HG02678 (cell line): ENCODE results near the gene PBX2.
"Not testable (repeated sequence)": the region's sequence is repeated elsewhere in the genome, so short reads cannot be mapped to it uniquely, and the experiment has no call there.

Experiments
- ATAC-seq: cut with Tn5 transposase; IDR thresholded peaks from one replicate; pipeline ENCODE4 v1.9.1; 2021; ENCODE audit warnings: mild to moderate bottlenecking, moderate library complexity; ENCODE audit not compliant: unreplicated experiment

Gene PBX2, protein sequence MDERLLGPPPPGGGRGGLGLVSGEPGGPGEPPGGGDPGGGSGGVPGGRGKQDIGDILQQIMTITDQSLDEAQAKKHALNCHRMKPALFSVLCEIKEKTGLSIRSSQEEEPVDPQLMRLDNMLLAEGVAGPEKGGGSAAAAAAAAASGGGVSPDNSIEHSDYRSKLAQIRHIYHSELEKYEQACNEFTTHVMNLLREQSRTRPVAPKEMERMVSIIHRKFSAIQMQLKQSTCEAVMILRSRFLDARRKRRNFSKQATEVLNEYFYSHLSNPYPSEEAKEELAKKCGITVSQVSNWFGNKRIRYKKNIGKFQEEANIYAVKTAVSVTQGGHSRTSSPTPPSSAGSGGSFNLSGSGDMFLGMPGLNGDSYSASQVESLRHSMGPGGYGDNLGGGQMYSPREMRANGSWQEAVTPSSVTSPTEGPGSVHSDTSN

DNA sequence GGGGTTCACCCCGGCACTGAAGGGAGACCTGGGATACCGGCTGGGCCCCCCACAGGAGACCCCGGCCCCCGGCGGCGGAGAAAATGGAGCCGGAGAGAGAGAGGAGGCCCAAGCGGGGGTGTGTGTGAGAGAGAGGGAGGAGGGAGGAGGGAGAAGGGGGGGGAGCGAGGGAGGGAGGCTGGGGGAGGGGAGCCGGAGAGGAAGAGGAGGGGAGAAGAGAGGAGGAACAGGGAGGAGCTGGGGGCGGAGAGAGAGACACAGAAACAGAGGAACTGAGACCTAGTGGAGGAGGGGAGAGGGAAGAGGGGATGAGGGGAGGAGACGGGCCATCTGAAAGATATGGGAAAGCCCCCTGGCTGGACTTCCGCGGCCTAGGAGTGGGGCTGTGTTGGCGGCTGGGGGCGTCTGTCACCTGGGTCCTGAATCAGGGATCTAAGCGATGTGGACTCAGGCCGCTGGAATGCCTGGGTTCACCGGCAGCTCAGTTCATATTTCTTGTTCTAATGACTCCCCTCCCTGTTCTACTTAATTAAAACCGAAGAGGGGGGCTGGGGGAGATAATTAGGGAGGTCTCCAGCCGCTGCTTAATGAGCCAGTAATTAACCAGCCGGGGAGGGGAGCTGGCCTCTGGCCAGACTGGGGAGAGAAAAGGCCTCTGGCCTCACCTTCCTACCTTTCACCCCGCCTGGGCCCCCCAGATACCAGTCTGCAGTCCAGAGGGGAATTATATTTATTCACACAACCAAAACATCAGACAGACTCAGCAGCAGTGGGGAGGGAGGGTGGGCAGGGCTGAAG lies at the start of gene PBX2:
Gene PBX2, minus strand, starts transcription at position 149 of the 798 bp plus-strand sequence. CDS start 287 bp downstream, outside the sequence.
- peak; percentile 73 for ATAC-seq

DNA sequence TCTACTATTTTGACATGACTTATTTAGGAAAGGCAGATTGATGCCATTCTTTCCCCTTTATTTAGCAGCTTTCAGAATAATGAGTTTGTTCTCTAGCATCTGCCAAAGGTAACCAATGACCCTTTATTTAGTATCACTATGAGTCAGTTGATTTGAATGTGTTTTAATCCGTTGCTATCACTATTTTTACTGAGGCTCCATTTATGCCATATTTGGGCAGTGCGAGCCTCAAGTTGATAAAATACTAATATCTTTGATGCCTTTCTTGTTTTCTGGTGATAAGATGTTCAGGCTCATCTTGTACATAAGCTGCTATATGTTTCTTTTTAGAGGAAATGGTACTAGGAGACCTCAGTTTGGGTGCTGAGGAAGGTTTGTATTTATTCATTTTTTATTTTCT lies 49.5 kb upstream of the PBX2 start:
- ATAC-seq: no peak

DNA sequence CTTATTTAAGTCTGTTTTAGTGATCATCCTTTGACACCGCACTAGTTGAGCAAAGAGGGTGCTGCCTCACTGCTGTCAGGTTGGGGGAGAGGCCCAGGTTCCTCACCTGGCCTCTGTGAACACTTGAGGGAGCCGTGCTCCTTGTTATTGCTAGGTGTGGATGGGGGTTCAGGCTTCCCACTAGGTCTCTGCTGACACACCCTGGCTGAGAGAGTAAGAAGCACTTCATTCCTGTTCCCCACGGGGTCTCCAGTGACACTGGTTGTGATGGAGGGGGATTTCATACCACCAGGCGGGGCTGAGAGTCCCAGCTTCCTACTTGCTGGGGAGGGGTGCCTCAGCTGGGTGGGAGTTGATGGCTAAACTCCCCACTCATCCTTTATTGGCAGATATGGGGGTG lies 44.9 kb upstream of the PBX2 start:
- no peak for ATAC-seq

DNA sequence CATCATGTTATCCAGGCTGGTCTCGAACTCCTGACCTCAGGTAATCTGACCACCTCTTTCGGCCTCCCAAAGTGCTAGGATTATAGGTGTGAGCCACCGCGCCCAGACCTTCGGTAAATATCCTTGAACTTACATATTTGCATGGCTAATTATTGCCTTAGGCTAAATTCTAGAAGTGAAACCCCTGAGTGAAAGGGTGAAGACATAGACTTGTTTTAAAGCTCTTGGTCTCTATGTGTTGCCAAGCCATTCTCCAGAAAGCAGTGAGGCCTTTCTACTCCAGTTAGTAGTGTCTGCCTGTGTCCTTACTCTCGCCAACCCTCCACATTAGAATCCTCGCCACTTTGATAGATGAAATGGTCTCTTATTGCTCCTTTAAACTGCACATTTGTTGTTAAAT lies 36.4 kb upstream of the PBX2 start:
- no peak for ATAC-seq

DNA sequence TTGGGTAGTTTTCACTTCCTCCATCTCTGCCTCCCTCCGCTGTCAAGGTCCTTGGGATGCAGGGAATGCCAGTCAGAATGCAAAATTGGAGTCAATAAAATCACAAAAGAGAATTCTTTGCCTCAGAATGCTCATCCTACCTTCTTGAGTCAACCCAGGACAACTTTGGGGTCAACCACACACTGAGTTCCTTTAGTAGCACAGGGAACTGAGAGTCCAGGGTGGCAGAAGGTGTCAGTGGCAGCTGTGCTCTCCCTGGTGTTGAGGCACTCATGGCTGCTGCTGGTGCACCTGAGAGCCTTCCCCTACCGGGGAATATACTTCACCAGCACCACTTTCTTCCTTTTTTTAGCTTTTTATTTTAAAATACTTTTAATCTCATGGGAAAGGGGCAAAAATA lies 34.7 kb upstream of the PBX2 start:
- peak; percentile 56 for ATAC-seq

DNA sequence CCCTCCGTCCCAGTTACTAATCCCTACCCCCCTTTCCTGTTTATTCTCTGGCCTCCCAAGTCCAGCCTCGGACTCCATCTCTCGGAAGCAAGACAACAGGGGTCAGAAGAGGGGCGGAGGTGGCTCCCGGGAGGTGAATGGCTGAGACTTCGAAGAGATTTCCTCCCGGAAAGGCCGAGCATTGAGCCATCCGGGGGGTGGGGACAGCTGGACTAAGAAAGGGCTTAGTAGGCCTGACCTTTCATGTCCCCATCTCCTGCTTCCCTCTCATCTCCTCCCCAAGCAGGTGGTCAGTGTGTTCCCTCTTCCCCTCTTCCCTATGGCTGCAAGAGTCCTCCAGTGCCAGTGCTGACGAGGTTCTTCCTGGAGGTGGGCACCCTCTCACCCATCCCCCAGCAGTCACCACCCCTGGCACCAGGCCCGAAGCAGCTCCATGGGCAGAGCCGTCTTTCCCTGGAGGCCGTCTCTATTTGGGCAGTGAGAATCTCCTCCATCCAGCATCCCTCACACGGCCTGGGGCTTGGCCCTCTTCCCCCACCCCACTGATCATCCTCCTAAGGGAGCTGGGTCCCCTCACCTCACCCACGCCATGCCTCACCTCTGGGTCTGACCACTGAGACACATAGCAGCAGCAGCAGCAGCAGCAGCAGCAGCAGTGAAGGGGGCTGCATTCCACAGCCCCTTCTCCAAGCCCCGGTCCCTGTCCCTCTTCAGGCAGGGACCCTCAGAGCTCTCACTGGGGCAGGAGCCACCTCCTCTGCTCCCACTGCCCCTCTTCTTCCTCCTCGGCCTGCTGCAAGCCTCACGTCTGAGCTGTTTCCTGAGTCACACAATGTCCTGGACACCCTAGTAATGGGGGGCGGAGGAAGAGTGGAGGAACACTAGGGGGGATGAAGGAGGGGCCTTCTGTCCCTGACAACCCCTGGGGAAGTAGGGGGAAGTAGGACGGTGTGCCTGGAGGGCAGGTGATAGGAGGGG lies 33.5 kb upstream of the PBX2 start, which contains the start of gene NOTCH4:
Gene NOTCH4, minus strand, starts transcription at position 810 of the 978 bp plus-strand sequence. Its CDS starts 139 bp downstream, at position 671.
- no peak for ATAC-seq

DNA sequence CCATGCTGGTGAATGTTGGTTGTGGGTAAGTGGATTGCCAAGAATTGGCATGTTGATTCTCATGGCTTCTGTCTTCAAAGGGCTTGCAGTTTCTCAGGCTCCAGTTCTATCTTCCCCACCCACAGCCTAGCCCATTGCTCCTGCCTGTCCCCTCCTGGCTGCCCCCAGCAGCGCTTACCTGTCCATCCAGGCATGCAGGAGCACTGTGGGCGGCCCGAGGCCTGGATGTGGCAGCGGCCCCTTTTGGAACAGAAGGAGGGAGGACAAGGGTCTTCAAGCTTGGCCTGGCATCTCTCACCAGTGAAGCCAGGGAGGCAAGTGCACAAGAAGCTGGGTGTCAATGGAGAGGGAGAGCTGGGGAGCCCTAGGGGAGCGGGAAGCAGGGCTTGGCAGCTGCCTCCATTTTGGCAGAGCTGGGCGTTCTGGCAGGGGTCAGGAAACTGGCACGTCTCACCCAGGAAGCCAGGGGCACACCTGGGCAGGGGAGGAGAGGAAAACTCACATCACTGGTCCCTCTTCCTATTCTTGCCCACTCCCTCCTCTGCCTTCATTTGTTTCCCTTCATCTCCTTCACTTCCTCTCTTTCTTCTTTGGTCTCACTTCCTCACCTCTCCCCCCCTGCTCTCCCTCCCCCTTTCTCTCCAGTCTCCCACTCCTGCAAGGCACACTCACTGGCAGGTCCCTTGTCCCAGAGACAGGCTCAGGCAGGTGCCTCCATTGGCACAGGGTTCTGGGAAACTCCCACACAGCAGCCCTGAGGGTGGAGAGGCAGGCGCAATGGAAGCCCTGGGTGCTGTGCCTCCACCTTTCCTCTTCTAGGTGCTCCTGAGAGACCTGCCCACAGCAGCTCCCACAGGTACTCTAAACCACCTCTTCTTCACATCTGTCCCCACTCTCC lies 32.6 kb upstream of the PBX2 start:
- no peak for ATAC-seq

DNA sequence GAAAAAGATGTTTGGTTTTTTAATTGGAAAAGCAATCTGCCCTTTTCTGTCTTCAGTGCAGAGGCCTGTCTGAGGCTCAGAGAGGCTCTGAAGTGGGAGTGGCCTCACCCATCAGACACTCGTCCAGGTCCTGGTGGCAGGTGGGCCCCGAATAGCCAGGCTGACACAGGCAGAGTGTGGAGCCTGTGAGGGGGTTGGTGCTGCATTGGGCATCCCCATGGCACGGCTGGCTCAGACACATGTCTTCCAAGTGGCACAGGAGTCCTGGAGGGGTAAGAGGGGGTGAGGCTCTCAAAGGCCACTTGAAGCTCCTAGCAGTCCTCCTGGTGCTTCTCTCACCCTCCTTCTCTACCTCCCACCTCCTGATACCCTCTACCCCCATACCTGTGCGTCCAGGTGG lies 30.0 kb upstream of the PBX2 start:
- no peak for ATAC-seq

DNA sequence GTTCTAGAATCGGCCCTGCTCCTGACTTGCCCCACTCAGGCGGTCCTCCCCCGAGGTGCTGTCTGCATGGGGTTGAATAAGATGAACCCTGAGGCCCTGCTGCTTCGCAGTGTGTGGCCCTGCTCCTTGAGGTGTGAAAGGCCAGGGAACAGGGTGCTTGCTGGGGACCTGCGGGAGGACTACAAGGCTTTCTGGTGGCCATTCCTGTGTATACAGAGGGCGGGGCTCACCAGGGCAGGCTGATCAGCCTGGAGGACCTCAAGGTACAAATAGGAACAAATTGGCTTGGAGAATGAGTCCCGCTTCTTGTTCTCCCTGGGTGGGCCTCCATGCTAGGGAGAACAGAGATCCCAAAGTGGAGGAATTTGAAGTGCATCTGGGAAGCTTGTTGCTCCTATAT lies 28.2 kb upstream of the PBX2 start:
- no peak for ATAC-seq

DNA sequence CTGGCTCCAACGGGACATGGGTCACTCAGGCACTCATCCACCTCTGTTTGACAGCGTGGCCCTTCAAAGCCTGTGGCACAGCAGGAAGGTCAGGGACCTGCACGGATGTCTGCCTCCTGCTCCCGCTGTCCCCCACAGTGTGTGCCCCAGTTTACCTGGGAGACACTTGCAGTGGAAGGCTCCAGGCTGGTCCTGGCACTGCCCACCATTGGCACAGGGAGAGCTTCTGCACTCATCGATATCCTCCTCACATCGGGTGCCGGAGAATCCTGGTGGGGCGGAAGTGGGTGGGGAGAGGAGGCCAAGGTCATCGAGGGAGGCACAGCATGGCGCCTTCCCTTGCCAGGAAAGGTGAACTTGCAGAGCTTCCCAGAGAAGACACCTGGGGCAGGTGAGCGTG lies 27.0 kb upstream of the PBX2 start:
- no peak for ATAC-seq

DNA sequence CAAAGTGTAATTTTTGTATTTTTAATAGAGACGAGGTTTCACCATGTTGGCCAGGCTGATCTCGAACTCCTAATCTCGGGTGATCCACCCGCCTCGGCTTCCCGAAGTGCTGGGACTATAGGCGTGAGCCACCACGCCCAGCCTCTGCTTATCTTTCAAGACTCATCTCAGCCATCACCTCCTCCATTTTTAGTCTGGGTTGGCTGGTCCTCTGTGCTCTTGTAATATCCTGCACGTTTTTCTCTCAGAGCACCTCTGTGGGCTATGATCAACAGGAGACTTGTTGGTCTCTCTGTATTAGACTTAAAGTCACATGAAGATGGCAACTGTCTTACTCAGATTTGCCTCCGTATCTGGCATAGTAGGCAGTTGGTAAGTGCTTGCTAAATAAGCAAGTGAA lies 26.3 kb upstream of the PBX2 start:
- ATAC-seq: no peak

DNA sequence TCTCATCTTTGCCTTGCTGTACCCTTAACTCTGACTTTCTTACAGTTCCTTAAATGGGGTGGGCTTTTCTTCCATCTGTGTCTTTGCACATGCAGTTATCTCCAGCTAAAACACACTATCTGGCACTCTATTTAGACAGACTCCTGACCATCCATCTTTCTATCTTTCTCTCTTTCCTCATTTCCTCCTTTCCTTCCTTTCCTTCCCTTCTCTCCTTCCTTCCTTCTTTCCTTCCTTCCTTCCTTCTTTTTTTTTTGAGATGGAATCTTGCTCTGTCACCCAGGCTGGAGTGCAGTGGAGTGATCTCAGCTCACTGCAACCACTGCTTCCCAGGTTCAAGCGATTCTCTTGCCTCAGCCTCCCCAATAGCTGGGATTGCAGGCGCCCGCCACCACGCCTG lies 25.6 kb upstream of the PBX2 start:
- ATAC-seq: no peak

DNA sequence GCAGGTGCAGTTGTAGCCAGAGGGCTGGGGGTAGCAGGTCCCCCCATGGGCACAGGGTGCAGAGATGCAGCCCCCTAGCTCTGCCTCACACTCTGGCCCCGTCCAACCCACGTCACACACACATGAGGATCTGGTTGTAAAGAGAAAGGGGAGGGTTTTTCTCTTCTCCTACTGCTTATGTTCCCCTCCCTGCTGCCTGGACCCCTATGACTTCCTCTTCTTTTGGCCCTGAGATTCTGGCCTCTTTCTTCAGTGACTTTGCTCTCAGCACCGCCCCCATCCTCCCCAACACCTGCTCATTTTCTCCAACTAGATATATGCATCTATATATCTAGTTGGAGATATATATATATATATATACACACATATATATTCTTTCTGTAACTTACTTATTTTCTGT lies 24.1 kb upstream of the PBX2 start:
- no peak for ATAC-seq

DNA sequence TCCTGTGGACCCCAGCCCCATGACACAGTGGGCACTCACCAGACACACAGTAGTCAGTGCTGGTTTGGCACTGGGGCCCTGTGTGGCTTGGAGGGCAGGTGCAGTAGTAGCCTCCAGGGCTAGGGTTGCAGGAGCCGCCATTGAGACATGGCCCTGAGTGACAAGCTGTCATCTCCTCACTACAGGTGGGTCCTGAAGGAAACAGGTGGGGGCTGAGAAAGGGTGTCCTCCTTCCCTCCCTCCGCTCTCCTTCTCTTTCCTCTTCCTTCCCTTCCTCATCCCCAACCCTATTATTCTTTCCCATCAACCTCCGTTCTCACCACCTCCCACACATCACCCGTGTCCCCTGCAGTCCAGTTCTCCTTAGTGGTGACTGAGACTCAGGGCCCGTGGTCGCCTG lies 23.6 kb upstream of the PBX2 start:
- no peak for ATAC-seq

DNA sequence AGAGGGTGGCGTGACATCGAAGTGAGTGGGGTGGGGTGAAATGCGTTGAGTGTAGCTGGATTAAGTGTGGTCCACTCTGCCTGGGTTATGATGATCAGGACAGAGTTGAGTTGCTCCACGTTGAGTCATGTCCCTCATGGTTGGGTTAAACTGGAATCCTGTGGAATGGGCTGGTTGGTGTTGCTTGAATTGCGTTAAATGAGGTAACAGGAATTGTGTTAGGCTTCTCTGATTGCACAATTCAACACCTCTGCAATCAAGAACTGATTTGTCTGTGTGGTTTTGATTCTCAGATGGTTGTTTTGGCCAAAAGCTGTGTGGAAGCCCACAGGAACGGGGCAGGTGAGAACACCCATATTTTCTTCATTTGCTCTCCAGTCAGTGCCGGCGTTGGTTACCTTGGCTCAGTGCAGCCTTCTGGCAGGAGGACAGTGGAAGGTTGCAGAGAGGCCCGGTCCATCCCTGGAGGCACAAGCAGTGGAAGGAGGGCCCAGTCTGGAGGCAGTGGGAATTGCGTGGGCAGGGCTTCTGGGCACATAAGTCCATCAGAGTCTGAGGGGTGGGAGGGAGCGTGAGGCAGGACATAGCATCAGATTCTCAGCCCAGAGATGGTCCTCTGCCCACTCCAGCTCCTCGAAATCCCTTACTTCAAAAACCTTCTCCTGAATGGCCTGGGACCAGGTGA lies 22.2 kb upstream of the PBX2 start:
- no peak for ATAC-seq

DNA sequence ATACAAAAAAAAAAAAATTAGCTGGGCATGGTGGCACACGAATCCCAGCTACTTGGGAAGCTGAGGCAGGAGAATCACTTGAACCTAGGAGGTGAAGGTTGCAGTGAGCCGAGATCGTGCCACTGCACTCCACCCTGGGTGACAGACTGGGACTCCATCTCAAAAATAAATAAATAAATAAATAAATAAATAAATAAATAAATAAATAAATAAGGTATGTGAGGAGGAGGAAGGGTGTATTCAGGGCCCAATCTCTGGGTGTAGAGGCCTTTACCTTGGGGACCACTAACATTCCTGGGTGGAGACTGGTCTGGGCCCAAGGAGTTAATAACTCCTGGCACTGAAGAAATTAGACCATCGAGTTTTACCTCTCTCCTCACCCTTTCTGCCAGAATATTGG lies 21.4 kb upstream of the PBX2 start:
- ATAC-seq: not testable (repeated sequence)

DNA sequence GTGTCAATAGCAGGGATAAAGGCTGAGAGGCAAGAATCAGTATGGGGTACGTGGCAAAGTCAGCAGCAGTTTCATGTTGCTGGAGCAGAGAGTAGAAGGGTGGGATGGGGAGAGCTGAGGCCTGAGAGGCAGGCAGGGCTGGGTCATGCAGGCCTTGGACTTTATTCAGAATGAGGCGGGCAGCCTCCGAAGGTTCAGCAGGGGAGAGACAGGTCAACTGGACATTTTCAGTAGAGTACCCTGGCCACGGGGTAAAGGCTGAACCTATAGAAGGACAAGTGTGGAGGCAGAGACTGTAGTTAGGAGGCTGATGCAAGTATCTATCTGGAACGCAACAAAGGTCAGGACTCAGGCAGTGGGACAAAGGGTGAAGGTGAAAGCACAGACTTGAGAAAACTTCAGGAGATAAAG lies 20.2 kb upstream of the PBX2 start:
- no peak for ATAC-seq

DNA sequence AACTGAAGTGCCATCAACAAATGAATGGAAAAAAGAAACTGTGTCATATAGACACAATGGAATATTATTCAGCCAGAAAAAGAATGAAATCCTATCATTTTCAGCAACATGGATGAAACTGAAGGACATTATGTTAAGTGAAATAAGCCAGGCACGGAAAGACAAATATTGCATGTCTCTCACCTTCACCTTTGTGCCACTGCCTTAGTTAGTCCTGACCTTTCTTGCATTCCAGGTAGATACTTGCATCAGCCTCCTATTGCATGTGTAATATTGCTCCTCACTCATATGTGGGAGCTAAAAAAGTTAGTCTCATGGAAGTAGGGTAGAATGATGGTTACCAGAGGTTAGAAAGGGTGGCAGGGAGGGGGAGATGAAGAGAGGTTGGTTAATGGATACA lies 19.0 kb upstream of the PBX2 start:
- no peak for ATAC-seq

DNA sequence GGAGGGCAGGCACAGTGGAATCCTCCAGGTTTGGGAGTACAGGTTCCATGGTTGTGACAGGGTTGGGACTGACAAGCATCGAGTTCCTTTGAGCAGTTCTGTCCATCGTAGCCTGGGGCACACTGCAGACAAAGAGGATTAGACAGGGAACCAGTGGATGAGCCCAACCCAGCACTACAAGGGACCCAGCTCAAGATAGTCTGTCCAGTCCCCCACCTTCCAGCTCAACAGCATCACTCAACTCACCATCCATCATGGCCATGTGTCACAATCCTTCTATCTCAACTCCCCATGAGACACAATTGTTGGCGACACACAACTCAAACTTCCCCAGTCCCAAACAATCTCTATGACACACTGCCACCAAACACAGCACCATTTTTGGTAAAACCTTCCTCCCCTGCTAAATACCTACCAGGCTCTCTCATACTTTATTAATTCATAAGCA lies 14.3 kb upstream of the PBX2 start:
- no peak for ATAC-seq
